Endodermal cell (in vitro differentiated cells): ENCODE results near the gene PMEPA1. TPM values are rescaled to one million over a fixed set of nuclear protein-coding genes. Genes with fewer than 3 reads are reported as not detected.

Experiments
- DNase-seq: peaks from one replicate; pipeline ENCODE4 v3.0.0-alpha.2; 2017
- H3K27ac ChIP-seq: 2 replicates; pipeline ENCODE4 v1.5.1; 2013; ENCODE audit warnings: mild to moderate bottlenecking, low read depth, low read length, moderate library complexity
- H3K27me3 ChIP-seq: 2 replicates; pipeline ENCODE4 v1.6.1; 2013; ENCODE audit warnings: mild to moderate bottlenecking, low read length, moderate library complexity; ENCODE audit not compliant: insufficient read depth, control insufficient read depth, poor library complexity, severe bottlenecking
- H3K36me3 ChIP-seq: 2 replicates; pipeline ENCODE4 v1.7.0; 2013; ENCODE audit warnings: mild to moderate bottlenecking, low read length, moderate library complexity; ENCODE audit not compliant: control insufficient read depth, insufficient read depth
- H3K4me1 ChIP-seq: one replicate; pipeline ENCODE4 v1.7.0; 2013; ENCODE audit warnings: low read length; ENCODE audit not compliant: control insufficient read depth, insufficient read depth
- H3K4me3 ChIP-seq: 2 replicates; pipeline ENCODE4 v1.5.1; 2013; ENCODE audit warnings: mild to moderate bottlenecking, low read length, moderate library complexity
- H3K9ac ChIP-seq: 2 replicates; pipeline ENCODE4 v1.6.1; 2013; ENCODE audit warnings: mild to moderate bottlenecking, low read length, moderate library complexity; ENCODE audit not compliant: poor library complexity, severe bottlenecking; ENCODE audit errors: extremely low read depth
- H3K9me3 ChIP-seq: 2 replicates; pipeline ENCODE4 v1.6.1; 2013; ENCODE audit warnings: mild to moderate bottlenecking, low read length, moderate library complexity; ENCODE audit not compliant: control insufficient read depth
- H3K27ac Mint-ChIP-seq: 2 replicates; pipeline ENCODE4 v1.8.0; 2020; ENCODE audit warnings: mixed read lengths
- H3K27me3 Mint-ChIP-seq: 2 replicates; pipeline ENCODE4 v1.8.0; 2021; ENCODE audit warnings: mild to moderate bottlenecking, mixed read lengths; ENCODE audit not compliant: insufficient read depth
- H3K36me3 Mint-ChIP-seq: 2 replicates; pipeline ENCODE4 v1.8.0; 2020; ENCODE audit warnings: low read depth, mixed read lengths
- H3K4me1 Mint-ChIP-seq: 2 replicates; pipeline ENCODE4 v1.8.0; 2020; ENCODE audit warnings: mixed read lengths
- H3K4me3 Mint-ChIP-seq: 2 replicates; pipeline ENCODE4 v1.8.0; 2020; ENCODE audit warnings: mild to moderate bottlenecking, moderate library complexity, mixed read lengths
- H3K9me3 Mint-ChIP-seq: 2 replicates; pipeline ENCODE4 v1.8.0; 2020; ENCODE audit warnings: mild to moderate bottlenecking, mixed read lengths
- CTCF ChIP-seq: fragments of 200-600 bp; sonication (generic); conservative IDR thresholded peaks from 2 replicates; pipeline ENCODE4 v1.5.0; 2021; ENCODE audit warnings: antibody characterized with exemption, mild to moderate bottlenecking
- WGBS, 2 experiments: methylation state at CpG; one replicate each; pipeline versions ENCODE4 v1.1.5 to v1.1.7; 2013; ENCODE audit warnings: missing lambda C conversion rate in 2 of 2, mixed read lengths in 1 of 2; ENCODE audit not compliant: insufficient coverage in 1 of 2, insufficient read length in 1 of 2; 5-methylcytosine and 5-hydroxymethylcytosine counted together
- total RNA-seq, 2 donors: library from RNA; stranded (reverse); fragmentation: NEBNext Ultra II Directional in 1 of 2; extraction: Animal tissue kit (Norgen Biotek cat#: 25700) in 1 of 2; gene quantifications; 2 replicates in 1 of 2; 3 replicates in 1 of 2; pipeline ENCODE4 v1.2.1, GENCODE V29; 2021

The PMEPA1 gene
- total RNA-seq, 2 donors from 2014 or later: 18.8 to 37.4 TPM

- DNase-seq: no peak
- H3K4me1 ChIP-seq: peaks cover 33% of the 10 kb centered on the region
- no peak overlapping the region for H3K9ac ChIP-seq
- Mint-ChIP-seq H3K4me3 (no peak overlapping the region), H3K27ac (peak overlapping the region; percentile 68), H3K27me3 (no peaks in the 10 kb centered on the region), H3K4me1 (peaks cover 51% of the 10 kb centered on the region), H3K9me3 (no peaks in the 10 kb centered on the region), H3K36me3 (peaks cover 7% of the 10 kb centered on the region)
- H3K36me3 ChIP-seq: peaks cover 83% of the 10 kb centered on the region
- H3K4me3 ChIP-seq: no peak overlapping the region
- H3K27ac ChIP-seq: no peak overlapping the region
- TF ChIP-seq CTCF: no peak
- WGBS, 2 experiments: 83 to 95% methylated on average over 8 to 12 of the region's 12 CpGs
- no peaks in the 10 kb centered on the region for H3K27me3 ChIP-seq
- no peaks in the 10 kb centered on the region for H3K9me3 ChIP-seq
These were observed 7.7 kb downstream of the PMEPA1 start for GRCh38 chr20:57702091-57702490.

- DNase-seq: no peak
- peaks cover 7% of the 10 kb centered on the region for H3K36me3 Mint-ChIP-seq
- no peak overlapping the region for H3K4me3 Mint-ChIP-seq
- H3K4me1 ChIP-seq: peaks cover 33% of the 10 kb centered on the region
- H3K27ac Mint-ChIP-seq: peak overlapping the region; percentile 61
- H3K4me1 Mint-ChIP-seq: peaks cover 47% of the 10 kb centered on the region
- TF ChIP-seq CTCF: no peak
- no peak overlapping the region for H3K27ac ChIP-seq
- H3K4me3 ChIP-seq: no peak overlapping the region
- no peaks in the 10 kb centered on the region for H3K9me3 Mint-ChIP-seq
- WGBS, 2 experiments: 96% methylated on average over 5 to 7 of the region's 7 CpGs
- no peaks in the 10 kb centered on the region for H3K27me3 Mint-ChIP-seq
- no peak overlapping the region for H3K9ac ChIP-seq
- H3K27me3 ChIP-seq: no peaks in the 10 kb centered on the region
- H3K9me3 ChIP-seq: no peaks in the 10 kb centered on the region
- peaks cover 79% of the 10 kb centered on the region for H3K36me3 ChIP-seq
These were observed 8.2 kb downstream of the PMEPA1 start for GRCh38 chr20:57701651-57702050.

- H3K27ac Mint-ChIP-seq: no peak overlapping the region
- 86 to 92% methylated on average over 2 to 5 of the region's 6 CpGs for WGBS, 2 experiments
These were observed 8.7 kb downstream of the PMEPA1 start for GRCh38 chr20:57701090-57701489.

More at GRCh38 chr20:57701090-57701489, 8.7 kb downstream of the PMEPA1 start:
- Mint-ChIP-seq H3K4me1 (peaks cover 43% of the 10 kb centered on the region), H3K27me3 (no peaks in the 10 kb centered on the region), H3K36me3 (peaks cover 7% of the 10 kb centered on the region), H3K4me3 (no peak overlapping the region), H3K9me3 (no peaks in the 10 kb centered on the region)
- H3K9me3 ChIP-seq: no peaks in the 10 kb centered on the region
- H3K36me3 ChIP-seq: peaks cover 73% of the 10 kb centered on the region
- TF ChIP-seq CTCF: no peak
- H3K4me3 ChIP-seq: no peak overlapping the region
- no peaks in the 10 kb centered on the region for H3K27me3 ChIP-seq
- H3K9ac ChIP-seq: no peak overlapping the region
- H3K27ac ChIP-seq: no peak overlapping the region
- peaks cover 32% of the 10 kb centered on the region for H3K4me1 ChIP-seq
- no peak for DNase-seq
